ENCODE data around the gene SPATA4. TPM values are rescaled to one million over a fixed set of nuclear protein-coding genes. Genes with fewer than 3 reads are reported as not detected.

The SPATA4 gene
- total and polyA plus RNA-seq, 9 of the 15 experiments (the other 6 are each of a cell fraction or from before 2014, with no cell fraction given): not detected

DNA sequence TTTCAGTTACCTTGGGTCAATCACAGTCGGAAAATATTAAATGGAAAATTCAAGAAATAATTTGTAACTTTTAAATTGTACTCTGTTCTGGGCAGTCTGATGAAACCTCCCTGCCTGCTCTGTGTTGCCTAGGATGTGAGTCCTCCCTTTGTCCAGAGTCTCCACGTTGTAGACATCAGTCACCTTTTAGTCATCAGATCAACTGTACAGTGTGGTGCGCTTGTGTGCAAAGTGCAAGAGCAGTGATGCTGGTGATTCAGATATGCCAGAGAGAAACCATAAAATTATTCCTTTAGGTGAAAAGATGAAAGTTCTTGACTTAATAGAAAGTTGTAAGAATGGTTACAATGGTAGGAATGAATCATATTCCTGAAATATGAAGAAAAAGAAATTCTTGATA is 1.4 kb downstream of the SPATA4 start:
- Histone ChIP-seq H3K9me1 (ENCODE audit: control insufficient read depth, insufficient read depth, low read length) (no peaks in the 10 kb centered on the region), H3K4me2 (ENCODE audit: insufficient read depth, low read length) (no peak overlapping the region), H3K4me1 (replicated peaks in 1 of 2; ENCODE audit: control insufficient read depth in 2 of 2, insufficient read depth in 2 of 2, low read length in 2 of 2) (peaks cover 0 to 8% of the 10 kb centered on the region in 2 experiments; a peak in 2 of 5 replicates), H4K20me1 (replicated peaks; ENCODE audit: control insufficient read depth, insufficient read depth, low read length) (no peaks in the 10 kb centered on the region), H3K27ac (ENCODE audit: extremely low read depth, low read depth, low read length) (no peak overlapping the region), H3K9me3 (replicated peaks; ENCODE audit: control insufficient read depth, insufficient read depth, low read depth, low read length) (no peaks in the 10 kb centered on the region), H3K9ac (ENCODE audit: insufficient read depth in 1 of 2, low read depth in 2 of 2, low read length in 2 of 2) (no peak overlapping the region), H3K36me3 (ENCODE audit: control insufficient read depth, insufficient read depth, low read length) (no peaks in the 10 kb centered on the region), H3K4me3 (no peak overlapping the region), H3K79me2 (ENCODE audit: control insufficient read depth, insufficient read depth, low read length) (no peaks in the 10 kb centered on the region), H2AFZ (ENCODE audit: low read depth, low read length) (no peak overlapping the region), H3K27me3 (ENCODE audit: control insufficient read depth in 2 of 2, insufficient read depth in 2 of 2, low read length in 2 of 2) (peaks cover 5 to 12% of the 10 kb centered on the region in 2 experiments; a peak in 1 of 5 replicates)
- WGBS (ENCODE audit: insufficient coverage, low coverage, missing lambda C conversion rate): 22% methylated on average over 3 of the region's 3 CpGs
- FAIRE-seq (no peak), ATAC-seq (no peak), DNase-seq (ENCODE audit: extremely low read depth in 1 of 4, low spot score in 3 of 4) (no peak)
- in situ Hi-C loops (cut with MboI): no loop called here
- TF ChIP-seq, protein P1, sequence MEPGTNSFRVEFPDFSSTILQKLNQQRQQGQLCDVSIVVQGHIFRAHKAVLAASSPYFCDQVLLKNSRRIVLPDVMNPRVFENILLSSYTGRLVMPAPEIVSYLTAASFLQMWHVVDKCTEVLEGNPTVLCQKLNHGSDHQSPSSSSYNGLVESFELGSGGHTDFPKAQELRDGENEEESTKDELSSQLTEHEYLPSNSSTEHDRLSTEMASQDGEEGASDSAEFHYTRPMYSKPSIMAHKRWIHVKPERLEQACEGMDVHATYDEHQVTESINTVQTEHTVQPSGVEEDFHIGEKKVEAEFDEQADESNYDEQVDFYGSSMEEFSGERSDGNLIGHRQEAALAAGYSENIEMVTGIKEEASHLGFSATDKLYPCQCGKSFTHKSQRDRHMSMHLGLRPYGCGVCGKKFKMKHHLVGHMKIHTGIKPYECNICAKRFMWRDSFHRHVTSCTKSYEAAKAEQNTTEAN (CRISPR knock-in tag; IDR thresholded peaks at IDR 0.05): no peak
- no peak for TF ChIP-seq CUX1 (CRISPR knock-in tag; IDR thresholded peaks at IDR 0.05)
- no peak for TF ChIP-seq PHB2 (IDR thresholded peaks at IDR 0.05; ENCODE audit: low read depth)
- no peak for TF ChIP-seq SMAD1 (IDR thresholded peaks at IDR 0.05; ENCODE audit: low read depth, low read length, partially characterized antibody)
- TF ChIP-seq, protein P2, sequence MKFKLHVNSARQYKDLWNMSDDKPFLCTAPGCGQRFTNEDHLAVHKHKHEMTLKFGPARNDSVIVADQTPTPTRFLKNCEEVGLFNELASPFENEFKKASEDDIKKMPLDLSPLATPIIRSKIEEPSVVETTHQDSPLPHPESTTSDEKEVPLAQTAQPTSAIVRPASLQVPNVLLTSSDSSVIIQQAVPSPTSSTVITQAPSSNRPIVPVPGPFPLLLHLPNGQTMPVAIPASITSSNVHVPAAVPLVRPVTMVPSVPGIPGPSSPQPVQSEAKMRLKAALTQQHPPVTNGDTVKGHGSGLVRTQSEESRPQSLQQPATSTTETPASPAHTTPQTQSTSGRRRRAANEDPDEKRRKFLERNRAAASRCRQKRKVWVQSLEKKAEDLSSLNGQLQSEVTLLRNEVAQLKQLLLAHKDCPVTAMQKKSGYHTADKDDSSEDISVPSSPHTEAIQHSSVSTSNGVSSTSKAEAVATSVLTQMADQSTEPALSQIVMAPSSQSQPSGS (CRISPR knock-in tag; IDR thresholded peaks at IDR 0.05): no peak
- TF ChIP-seq HDAC2 (IDR thresholded peaks at IDR 0.05): no peak
- no peak for TF ChIP-seq PML (IDR thresholded peaks at IDR 0.05; ENCODE audit: low read length)
- intact Hi-C loops (cut with micrococcal nuclease): no loop called here
- POLR2A ChIA-PET: no interaction called here
- CTCF ChIA-PET (ENCODE audit: low intra/inter-chr PET ratio): no interaction called here
- no TSS peak for BruUV-seq (replicated peaks)

Measured in K562 (cell line).